Epithelial cell of esophagus (primary cell): ENCODE data around the gene RCAN3.
A peak's percentile ranks its signal among the peaks of the same experiment; 100 is the strongest.

Experiments
- DNase-seq: peaks from one replicate; pipeline ENCODE4 v3.0.0; 2010; ENCODE audit warnings: low read depth
- H3K4me3 ChIP-seq: 2 replicates; pipeline ENCODE4 v1.5.1; 2011; ENCODE audit warnings: mild to moderate bottlenecking, low read length, control low read depth
- TF ChIP-seq, protein P1 (sequence below): IDR thresholded peaks from 2 replicates; pipeline ENCODE4 v1.5.1; 2011; ENCODE audit warnings: low read depth, mild to moderate bottlenecking, low read length, control low read depth, inconsistent platforms; ENCODE audit not compliant: insufficient read depth; ENCODE audit errors: missing control alignments

The RCAN3 gene

GRCh38 chr1:24463776-24464735, 38.6 kb upstream of the RCAN3 start:
- no peak for DNase-seq
- TF ChIP-seq, protein P1, sequence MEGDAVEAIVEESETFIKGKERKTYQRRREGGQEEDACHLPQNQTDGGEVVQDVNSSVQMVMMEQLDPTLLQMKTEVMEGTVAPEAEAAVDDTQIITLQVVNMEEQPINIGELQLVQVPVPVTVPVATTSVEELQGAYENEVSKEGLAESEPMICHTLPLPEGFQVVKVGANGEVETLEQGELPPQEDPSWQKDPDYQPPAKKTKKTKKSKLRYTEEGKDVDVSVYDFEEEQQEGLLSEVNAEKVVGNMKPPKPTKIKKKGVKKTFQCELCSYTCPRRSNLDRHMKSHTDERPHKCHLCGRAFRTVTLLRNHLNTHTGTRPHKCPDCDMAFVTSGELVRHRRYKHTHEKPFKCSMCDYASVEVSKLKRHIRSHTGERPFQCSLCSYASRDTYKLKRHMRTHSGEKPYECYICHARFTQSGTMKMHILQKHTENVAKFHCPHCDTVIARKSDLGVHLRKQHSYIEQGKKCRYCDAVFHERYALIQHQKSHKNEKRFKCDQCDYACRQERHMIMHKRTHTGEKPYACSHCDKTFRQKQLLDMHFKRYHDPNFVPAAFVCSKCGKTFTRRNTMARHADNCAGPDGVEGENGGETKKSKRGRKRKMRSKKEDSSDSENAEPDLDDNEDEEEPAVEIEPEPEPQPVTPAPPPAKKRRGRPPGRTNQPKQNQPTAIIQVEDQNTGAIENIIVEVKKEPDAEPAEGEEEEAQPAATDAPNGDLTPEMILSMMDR = no peak
- H3K4me3 ChIP-seq = no peak overlapping the region

DNA sequence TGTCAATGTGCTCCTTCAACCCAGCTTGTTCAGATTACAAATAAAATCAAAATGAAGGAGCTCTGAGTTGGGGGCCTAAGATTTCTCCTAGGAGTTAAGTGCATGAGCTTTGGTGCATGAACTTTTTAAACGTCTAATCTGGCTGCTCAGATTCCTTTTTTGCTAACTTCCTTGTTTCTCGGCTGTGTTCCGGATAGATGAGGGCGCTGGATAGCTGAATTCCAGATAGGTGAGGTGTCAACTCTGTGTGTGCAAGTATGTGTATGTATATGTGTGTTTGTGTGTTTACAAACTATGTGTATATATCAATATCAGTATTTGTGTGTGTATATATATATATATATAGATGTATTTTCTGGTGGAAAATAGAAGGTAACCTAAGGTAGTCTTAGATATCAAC, 37.5 kb upstream of the RCAN3 start:
- no peak for DNase-seq
- TF ChIP-seq, protein P1 = no peak
- no peak overlapping the region for H3K4me3 ChIP-seq

GRCh38 chr1:24465638-24466037, 37.0 kb upstream of the RCAN3 start:
- H3K4me3 ChIP-seq = no peak overlapping the region
- TF ChIP-seq, protein P1 = no peak
- no peak for DNase-seq

DNA sequence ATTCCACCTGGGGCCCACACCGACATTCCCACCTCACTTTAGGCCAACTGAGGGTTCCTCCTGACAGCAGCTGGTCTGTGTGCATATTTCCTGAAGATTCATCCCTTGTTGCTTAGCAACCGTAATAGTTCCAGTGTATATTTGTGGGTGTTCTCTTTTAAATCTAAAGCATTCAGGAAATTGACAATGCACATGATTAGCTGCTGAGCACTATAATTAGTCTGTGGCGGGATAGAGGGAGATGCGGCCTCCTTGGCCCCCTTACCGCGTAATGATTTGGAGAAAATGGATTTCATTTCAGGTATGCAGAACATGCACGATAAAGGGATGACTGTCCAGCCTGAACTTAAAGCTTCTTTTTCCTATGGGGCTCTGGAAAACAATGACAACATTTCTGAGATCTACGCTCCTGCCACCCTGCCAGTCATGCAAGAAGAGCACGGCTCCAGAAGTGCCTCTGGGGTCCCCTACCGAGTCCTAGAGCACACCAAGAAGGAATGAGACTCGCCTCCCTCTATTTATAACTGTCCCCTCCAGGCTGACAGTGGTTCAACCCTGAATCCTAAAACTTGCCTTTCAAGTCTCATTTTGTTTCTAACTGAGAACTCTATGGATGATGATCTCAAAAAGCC, 33.8 kb upstream of the RCAN3 start:
- H3K4me3 ChIP-seq = no peak overlapping the region
- TF ChIP-seq, protein P1 = no peak
- no peak for DNase-seq

DNA sequence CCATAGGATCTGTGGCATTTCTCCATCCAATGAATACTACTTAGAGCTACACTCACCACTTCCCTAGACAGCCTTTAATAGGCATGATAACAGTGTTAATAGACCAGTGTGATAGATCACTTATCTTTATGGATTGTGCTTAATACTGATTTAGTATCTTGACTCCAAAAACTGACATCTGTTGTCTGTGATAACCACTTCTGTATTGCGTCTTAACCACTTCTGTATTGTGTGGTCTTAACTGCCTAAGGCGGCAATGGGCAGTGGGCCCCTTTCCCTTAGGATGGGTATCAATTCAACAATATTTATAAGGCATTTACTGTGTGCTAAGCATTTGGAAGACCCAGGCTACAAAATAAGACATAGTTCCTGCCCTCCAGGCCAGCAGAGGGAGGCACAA, 32.0 kb upstream of the RCAN3 start:
- TF ChIP-seq, protein P1 = no peak
- no peak overlapping the region for H3K4me3 ChIP-seq
- no peak for DNase-seq

DNA sequence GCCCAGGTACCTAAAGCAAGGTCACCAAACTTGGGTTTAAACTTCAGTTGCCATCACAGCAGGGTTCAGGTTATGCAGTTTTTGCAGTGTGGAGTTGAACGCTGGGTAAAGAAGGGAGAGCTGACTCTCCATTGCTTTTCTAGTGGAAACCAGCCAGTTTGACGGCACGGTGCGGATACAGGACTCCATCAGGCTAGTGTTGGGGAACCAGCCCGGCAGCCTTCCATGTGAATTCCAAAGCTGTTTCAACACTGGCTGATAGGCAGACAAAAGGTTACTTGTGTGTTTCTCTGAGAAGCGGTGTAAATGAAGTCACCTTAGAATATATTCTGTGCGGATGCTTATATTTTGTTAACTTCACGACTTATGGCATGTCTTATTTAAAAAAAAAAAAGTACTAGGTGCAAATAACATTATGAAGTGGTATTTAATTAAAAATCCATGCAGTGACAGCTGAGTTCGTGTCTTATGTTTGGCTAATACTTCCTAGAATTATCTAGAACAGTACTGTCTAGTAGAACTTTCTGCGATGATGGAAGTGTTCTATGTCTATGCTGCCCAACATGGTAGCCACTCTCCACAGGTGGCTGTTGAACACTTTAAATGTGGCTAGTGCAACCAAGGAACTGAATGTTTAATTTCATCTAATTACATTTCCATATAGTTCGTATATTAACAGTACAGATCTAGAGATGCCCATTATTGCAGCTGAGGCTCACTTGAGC, 29.9 kb upstream of the RCAN3 start:
- peak; percentile 33 for DNase-seq
- TF ChIP-seq, protein P1 = no peak
- no peak overlapping the region for H3K4me3 ChIP-seq
